ENCODE data around the gene NTN1.

DNA sequence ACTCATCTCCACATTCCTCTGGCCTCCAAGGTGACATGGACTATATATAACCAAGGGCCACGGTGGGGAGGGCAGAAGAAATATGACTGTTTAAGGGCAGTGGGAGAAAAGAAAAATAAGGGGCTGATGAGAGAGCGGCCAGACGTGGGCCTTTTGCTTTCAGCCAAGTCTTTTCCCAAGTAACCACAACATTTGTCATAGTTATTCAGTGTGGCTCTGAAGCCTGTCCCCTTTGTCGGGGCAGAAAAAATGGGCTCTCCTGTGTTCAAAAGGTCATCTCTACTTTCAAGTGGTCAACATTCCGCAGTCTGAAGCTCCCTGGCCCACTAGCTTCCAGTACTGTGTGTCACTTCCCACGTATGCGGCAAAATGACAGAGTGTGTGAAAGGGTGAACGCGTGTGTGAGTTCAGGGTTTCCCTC is 245.4 kb downstream of the NTN1 start:
- TF ChIP-seq EP300 (IDR thresholded peaks at IDR 0.05), result no peak
- TF ChIP-seq CTCF (IDR thresholded peaks at IDR 0.05), result no peak

Measured in ovary (tissue), 3 donors.